HCEC 1CT (cell line): ENCODE measurements around the gene MAN1B1.
"Not testable (repeated sequence)": the region's sequence is repeated elsewhere in the genome, so short reads cannot be mapped to it uniquely, and the experiment has no call there.

Experiments
- DNase-seq: peaks from one replicate; pipeline ENCODE4 v3.0.0-alpha.2; 2017

The MAN1B1 gene

GRCh38 chr9:137130176-137130755, 43.5 kb downstream of the MAN1B1 start:
- DNase-seq = no peak

- no peak for DNase-seq
Measured at GRCh38 chr9:137134191-137134590, 47.4 kb downstream of the MAN1B1 start.

GRCh38 chr9:137135154-137135553, 48.4 kb downstream of the MAN1B1 start:
- DNase-seq = not testable (repeated sequence)

- DNase-seq = no peak
Measured at GRCh38 chr9:137136261-137136880, 49.6 kb downstream of the MAN1B1 start.

- DNase-seq = no peak
Measured at GRCh38 chr9:137136881-137137607, 50.3 kb downstream of the MAN1B1 start.

GRCh38 chr9:137138058-137138721, 51.4 kb downstream of the MAN1B1 start:
- no peak for DNase-seq

- no peak for DNase-seq
Measured at GRCh38 chr9:137138722-137139467, 52.1 kb downstream of the MAN1B1 start, which contains the start of gene GRIN1. TSS of gene GRIN1 (plus strand) at chr9:137139154. CDS start at chr9:137139487, 333 bp downstream.

- DNase-seq = no peak
Measured at GRCh38 chr9:137139468-137140150, 52.8 kb downstream of the MAN1B1 start.

GRCh38 chr9:137140151-137141012, 53.6 kb downstream of the MAN1B1 start:
- no peak for DNase-seq

- no peak for DNase-seq
Measured at GRCh38 chr9:137141050-137141810, 54.4 kb downstream of the MAN1B1 start.

- DNase-seq = no peak
Measured at GRCh38 chr9:137141976-137142936, 55.5 kb downstream of the MAN1B1 start.

- no peak for DNase-seq
Measured at GRCh38 chr9:137143459-137143858, 56.7 kb downstream of the MAN1B1 start.

GRCh38 chr9:137145731-137146526, 59.1 kb downstream of the MAN1B1 start:
- no peak for DNase-seq

- DNase-seq = no peak
Measured at GRCh38 chr9:137146527-137146918, 59.7 kb downstream of the MAN1B1 start.

- DNase-seq = no peak
Measured at GRCh38 chr9:137147091-137147792, 60.5 kb downstream of the MAN1B1 start.

GRCh38 chr9:137147793-137148160, 61.0 kb downstream of the MAN1B1 start:
- DNase-seq = no peak

- no peak for DNase-seq
Measured at GRCh38 chr9:137148242-137148641, 61.5 kb downstream of the MAN1B1 start.

- DNase-seq = no peak
Measured at GRCh38 chr9:137148661-137149060, 61.9 kb downstream of the MAN1B1 start.
